T-cell (primary cell): Measurements from ENCODE around the gene RNU7-1. TPM values are rescaled to one million over a fixed set of nuclear protein-coding genes. Genes with fewer than 3 reads are reported as not detected.
A peak's percentile ranks its signal among the peaks of the same experiment; 100 is the strongest.

ENCODE experiments used
- ATAC-seq, 4 experiments: fragments of 200-7000 bp in 3 of 4; fragments of 150-1000 bp in 1 of 4; cut with Tn5 transposase; replicated peaks in 1 of 4; 1 replicate in 3 of 4; 2 replicates in 1 of 4; pipeline ENCODE4 v1.10.0; 2021; ENCODE audit warnings: moderate library complexity in 3 of 4, mild to moderate bottlenecking in 2 of 4, moderate number of reproducible peaks in 1 of 4
- CTCF ChIA-PET, 2 donors: fragments of 300-600 bp; sonication (Branson Sonifier 250); formaldehyde crosslinking; loops; one replicate each; lab custom pipeline; 2022; ENCODE audit warnings: antibody characterized with exemption in 2 of 2; lab: Charles Lee
- POLR2A ChIA-PET, 2 donors: fragments of 300-600 bp; sonication (Branson Sonifier 250); formaldehyde crosslinking; loops; one replicate each; lab custom pipeline; 2022; ENCODE audit warnings: antibody characterized with exemption in 2 of 2; lab: Charles Lee
- DNase-seq, 35 experiments: peaks; one replicate each; pipeline versions ENCODE4 v3.0.0 to v3.0.0-alpha.2; 2013 to 2023
- H3K27ac ChIP-seq: one replicate; pipeline ENCODE4 v1.5.1; 2013; ENCODE audit warnings: low read length
- H3K27me3 ChIP-seq, 2 experiments: replicated peaks in 1 of 2; 1 replicate in 1 of 2; 2 replicates in 1 of 2; pipeline versions ENCODE4 v1.6.1 to v1.7.0; 2013; ENCODE audit warnings: low read length in 1 of 2, mixed read lengths in 1 of 2; ENCODE audit not compliant: control insufficient read depth in 2 of 2, insufficient read depth in 2 of 2; ENCODE audit errors: extremely low read depth in 1 of 2
- H3K36me3 ChIP-seq, 2 donors: 1 replicate in 1 of 2; 2 replicates in 1 of 2; pipeline versions ENCODE4 v1.6.1 to v1.7.0; 2013; ENCODE audit warnings: low read length in 1 of 2; ENCODE audit not compliant: control insufficient read depth in 2 of 2, insufficient read depth in 1 of 2; ENCODE audit errors: extremely low read depth in 1 of 2
- H3K4me1 ChIP-seq, 2 experiments: 1 replicate in 1 of 2; 2 replicates in 1 of 2; pipeline versions ENCODE4 v1.6.1 to v1.7.0; 2013; ENCODE audit warnings: low read length in 2 of 2, mixed read lengths in 1 of 2; ENCODE audit not compliant: insufficient read depth in 2 of 2, control insufficient read depth in 1 of 2; ENCODE audit errors: extremely low read depth in 1 of 2
- H3K4me3 ChIP-seq, 2 donors: 1 replicate in 1 of 2; 2 replicates in 1 of 2; pipeline versions ENCODE4 v1.5.1 to v1.7.0; 2013; ENCODE audit warnings: mild to moderate bottlenecking in 2 of 2, low read length in 1 of 2, moderate library complexity in 1 of 2; ENCODE audit not compliant: control insufficient read depth in 1 of 2; ENCODE audit errors: extremely low read depth in 1 of 2
- H3K9me3 ChIP-seq: 2 replicates; pipeline ENCODE4 v1.7.0; 2013
- H3K27ac Mint-ChIP-seq, 2 donors: one replicate each; pipeline ENCODE4 v1.8.0; 2020 to 2021; ENCODE audit warnings: mild to moderate bottlenecking in 2 of 2, mixed read lengths in 2 of 2
- H3K27me3 Mint-ChIP-seq, 2 donors: one replicate each; pipeline ENCODE4 v1.8.0; 2021 to 2022; ENCODE audit warnings: mixed read lengths in 2 of 2
- H3K36me3 Mint-ChIP-seq: one replicate; pipeline ENCODE4 v1.8.0; 2021; ENCODE audit warnings: mixed read lengths
- H3K4me1 Mint-ChIP-seq, 3 donors: one replicate each; pipeline ENCODE4 v1.8.0; 2020 to 2022; ENCODE audit warnings: mixed read lengths in 3 of 3, mild to moderate bottlenecking in 1 of 3
- H3K4me3 Mint-ChIP-seq, 3 donors: one replicate each; pipeline ENCODE4 v1.8.0; 2020 to 2022; ENCODE audit warnings: mild to moderate bottlenecking in 3 of 3, mixed read lengths in 3 of 3, moderate library complexity in 3 of 3
- H3K9me3 Mint-ChIP-seq, 3 donors: one replicate each; pipeline ENCODE4 v1.8.0; 2020 to 2022; ENCODE audit warnings: mixed read lengths in 3 of 3
- WGBS: methylation state at CpG from one replicate; pipeline ENCODE4 v1.1.5; 2013; ENCODE audit warnings: missing lambda C conversion rate; ENCODE audit not compliant: insufficient coverage; 5-methylcytosine and 5-hydroxymethylcytosine counted together
- total RNA-seq, 35 experiments: library from RNA in 6 of 35; stranded (reverse) in 6 of 35; fragments of 120-200 nt in 1 of 35; gene quantifications; one replicate each; pipeline versions ENCODE4 v1.2.1 to v1.2.4 and lab custom pipeline; 2013 to 2026

The RNU7-1 gene
- total RNA-seq, 5 donors from 2014 or later (not counting 1 experiment from before 2014, with no cell fraction given): not detected

GRCh38 chr12:6952863-6953441, 9.3 kb downstream of the RNU7-1 start:
- CTCF ChIA-PET: interaction anchor here (0.6 to 1.8 kb wide), 6 partner anchors 9 to 90 kb away, joined by 3 to 8 read pairs (median 4); partner anchors contain the start of genes C12orf57 (in 1 of the 2) and RNU7-1 (in 1 of the 2)
- WGBS: 3% methylated on average over 11 of the region's 15 CpGs

GRCh38 chr12:6953442-6954315, 10.1 kb downstream of the RNU7-1 start:
- H3K27ac ChIP-seq: peak overlapping the region; percentile 97
- H3K36me3 Mint-ChIP-seq: peaks cover 31% of the 10 kb centered on the region
- H3K4me3 ChIP-seq: peak overlapping the region; percentile 77 to 90
- peaks cover 79 to 86% (median 85%) of the 10 kb centered on the region in 3 donors for H3K4me1 Mint-ChIP-seq
- DNase-seq (peak in 27 of 35 experiments; percentile 33 to 86 (median 53)), ATAC-seq (peak; percentile 32 to 48 (median 40))
- WGBS: 3% methylated on average over 12 of the region's 24 CpGs
- POLR2A ChIA-PET: interaction anchor here in 1 of 2 donors (0.6 kb wide), 1 partner anchor 13 kb away, joined by 3 read pairs; no protein-coding TSS in a partner anchor
- H3K27me3 ChIP-seq: no peaks in the 10 kb centered on the region
- H3K4me1 ChIP-seq: peaks cover 57 to 86% of the 10 kb centered on the region in 2 experiments
- no peaks in the 10 kb centered on the region for H3K9me3 Mint-ChIP-seq
- peak overlapping the region; percentile 97 to 100 for H3K27ac Mint-ChIP-seq
- CTCF ChIA-PET: interaction anchor here (0.6 to 1.8 kb wide), 7 partner anchors 8 to 90 kb away, joined by 3 to 8 read pairs (median 4); partner anchors contain the start of genes C12orf57 (in 1 of the 2) and RNU7-1 (in 1 of the 2)
- H3K4me3 Mint-ChIP-seq: peak overlapping the region; percentile 88 to 98 (median 91)
- H3K27me3 Mint-ChIP-seq: no peaks in the 10 kb centered on the region
- H3K9me3 ChIP-seq: no peaks in the 10 kb centered on the region
- peaks cover 9 to 45% of the 10 kb centered on the region in 2 donors for H3K36me3 ChIP-seq

More at GRCh38 chr12:6952863-6953441, 9.3 kb downstream of the RNU7-1 start:
- Mint-ChIP-seq H3K36me3 (peaks cover 25% of the 10 kb centered on the region), H3K27ac (peak overlapping the region; percentile 97 to 100), H3K27me3 (no peaks in the 10 kb centered on the region), H3K4me3 (peak overlapping the region; percentile 88 to 98 (median 91)), H3K9me3 (no peaks in the 10 kb centered on the region), H3K4me1 (peaks cover 79 to 86% (median 85%) of the 10 kb centered on the region in 3 donors)
- peak overlapping the region; percentile 97 for H3K27ac ChIP-seq
- DNase-seq: peak in 1 of 35 experiments; percentile 40
- H3K4me3 ChIP-seq: peak overlapping the region; percentile 77 to 90
- H3K4me1 ChIP-seq: peaks cover 50 to 86% of the 10 kb centered on the region in 2 experiments
- no peak for ATAC-seq
- H3K36me3 ChIP-seq: peaks cover 9 to 37% of the 10 kb centered on the region in 2 donors
- H3K27me3 ChIP-seq: no peaks in the 10 kb centered on the region
- POLR2A ChIA-PET: interaction anchor here (1.3 to 1.4 kb wide), 2 partner anchors 9 kb away, joined by 4 to 8 read pairs; partner anchors contain the start of genes C12orf57 (in 2 of the 2) and RNU7-1 (in 2 of the 2)
- no peaks in the 10 kb centered on the region for H3K9me3 ChIP-seq

GRCh38 chr12:6954316-6955107, 10.9 kb downstream of the RNU7-1 start:
- Mint-ChIP-seq H3K36me3 (peaks cover 37% of the 10 kb centered on the region), H3K4me3 (peak overlapping the region; percentile 88 to 98 (median 91)), H3K27me3 (no peaks in the 10 kb centered on the region), H3K27ac (peak overlapping the region; percentile 97 to 100), H3K4me1 (peaks cover 80 to 86% (median 85%) of the 10 kb centered on the region in 3 donors), H3K9me3 (no peaks in the 10 kb centered on the region)
- ATAC-seq (no peak), DNase-seq (peak in 1 of 35 experiments; percentile 32)
- CTCF ChIA-PET: interaction anchor here (0.9 to 1.3 kb wide), 5 partner anchors 9 to 30 kb away, joined by 3 to 4 read pairs (median 3); partner anchors contain the start of genes C12orf57 (in 1 of the 2) and RNU7-1 (in 1 of the 2)
- POLR2A ChIA-PET: interaction anchor here (0.6 to 1.0 kb wide), 2 partner anchors 11 to 12 kb away, joined by 3 to 4 read pairs; partner anchors contain the start of genes C12orf57 (in 1 of the 2) and RNU7-1 (in 1 of the 2)
- H3K36me3 ChIP-seq: peaks cover 9 to 47% of the 10 kb centered on the region in 2 donors
- peak overlapping the region; percentile 97 for H3K27ac ChIP-seq
- peak overlapping the region; percentile 77 to 90 for H3K4me3 ChIP-seq
- no peaks in the 10 kb centered on the region for H3K9me3 ChIP-seq
- peaks cover 55 to 86% of the 10 kb centered on the region in 2 experiments for H3K4me1 ChIP-seq
- H3K27me3 ChIP-seq: no peaks in the 10 kb centered on the region
- WGBS: 52% methylated on average over 12 of the region's 21 CpGs

- Histone ChIP-seq H3K27ac (peak overlapping the region; percentile 97), H3K4me1 (peaks cover 58 to 86% of the 10 kb centered on the region in 2 experiments), H3K4me3 (peak overlapping the region; percentile 3 to 77), H3K36me3 (peaks cover 9 to 52% of the 10 kb centered on the region in 2 donors), H3K27me3 (no peaks in the 10 kb centered on the region), H3K9me3 (no peaks in the 10 kb centered on the region)
- WGBS: 54% methylated on average over 11 of the region's 22 CpGs
- ChIA-PET CTCF (interaction anchor here (1.1 to 1.3 kb wide), 3 partner anchors 9 to 30 kb away, joined by 3 to 4 read pairs (median 3); no protein-coding TSS in a partner anchor), POLR2A (interaction anchor here (0.7 to 1.0 kb wide), 2 partner anchors 9 to 12 kb away, joined by 3 to 4 read pairs; partner anchors contain the start of genes C12orf57 (in 1 of the 2) and RNU7-1 (in 1 of the 2))
- Mint-ChIP-seq H3K9me3 (no peaks in the 10 kb centered on the region), H3K27me3 (no peaks in the 10 kb centered on the region), H3K4me1 (peaks cover 81 to 86% (median 84%) of the 10 kb centered on the region in 3 donors), H3K4me3 (peak overlapping the region; percentile 70 to 91 (median 88)), H3K36me3 (peaks cover 37% of the 10 kb centered on the region), H3K27ac (peak overlapping the region; percentile 97 to 100)
- no peak for ATAC-seq
- DNase-seq: no peak
Measured at GRCh38 chr12:6955108-6956020, 11.7 kb downstream of the RNU7-1 start.
